HG02840 (cell line): ENCODE data around the gene PIK3CB.
A peak's percentile ranks its signal among the peaks of the same experiment; 100 is the strongest.
"Not testable (repeated sequence)": the region's sequence is repeated elsewhere in the genome, so short reads cannot be mapped to it uniquely, and the experiment has no call there.

Source experiments
- ATAC-seq: cut with Tn5 transposase; IDR thresholded peaks from one replicate; pipeline ENCODE4 v1.9.1; 2021; ENCODE audit warnings: mild to moderate bottlenecking, moderate library complexity, moderate number of reproducible peaks; ENCODE audit not compliant: unreplicated experiment, low FRiP score

The PIK3CB gene

DNA sequence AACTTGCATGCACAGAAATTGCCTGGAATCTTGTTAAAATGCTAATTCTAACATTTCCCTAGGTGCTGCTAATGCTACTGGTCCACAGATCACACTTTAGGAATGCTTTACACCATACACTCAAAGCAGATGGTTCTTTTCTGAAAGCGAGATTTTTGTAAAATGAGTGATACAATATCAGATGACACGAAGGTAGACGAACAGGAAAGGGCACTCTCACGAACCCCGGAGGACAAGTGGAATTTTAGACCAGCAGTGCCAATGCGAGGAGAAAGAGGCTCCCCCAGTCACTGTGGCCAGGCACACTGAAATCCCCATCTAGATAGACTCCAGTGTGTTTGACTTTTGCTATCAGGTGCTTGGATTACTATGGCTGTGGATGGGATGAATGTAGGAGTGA lies 205.2 kb downstream of the PIK3CB start:
- ATAC-seq: no peak

DNA sequence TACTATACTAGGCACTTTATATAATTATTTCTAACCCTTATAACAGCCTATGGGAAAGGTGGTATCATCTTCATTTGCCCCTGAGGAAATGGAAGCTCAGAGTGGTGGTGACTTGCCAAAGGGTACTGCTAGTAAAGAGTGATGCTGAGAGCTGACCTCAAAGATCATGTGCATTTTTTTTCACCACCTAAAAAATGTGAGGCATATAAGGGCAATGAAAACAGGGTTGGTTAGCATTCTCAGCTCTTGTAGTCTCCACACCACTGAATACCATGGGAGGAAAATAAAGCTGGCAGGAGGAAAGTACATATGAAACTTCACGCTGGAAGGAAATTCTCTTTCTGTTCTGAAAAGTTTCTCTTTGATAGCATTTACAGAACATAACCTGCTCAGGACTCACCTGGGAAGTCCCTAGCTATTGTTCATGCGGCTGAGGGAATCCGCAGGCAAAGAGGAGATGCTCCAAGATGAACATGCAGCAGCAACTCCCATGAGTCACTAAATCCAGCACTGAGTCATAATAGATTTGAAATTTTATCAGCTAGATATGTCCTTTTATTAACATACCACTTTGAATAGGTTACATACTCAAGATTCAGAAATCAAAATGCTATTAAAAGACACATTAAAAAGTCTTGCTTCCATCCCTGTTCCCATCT lies 208.9 kb downstream of the PIK3CB start:
- ATAC-seq: no peak

DNA sequence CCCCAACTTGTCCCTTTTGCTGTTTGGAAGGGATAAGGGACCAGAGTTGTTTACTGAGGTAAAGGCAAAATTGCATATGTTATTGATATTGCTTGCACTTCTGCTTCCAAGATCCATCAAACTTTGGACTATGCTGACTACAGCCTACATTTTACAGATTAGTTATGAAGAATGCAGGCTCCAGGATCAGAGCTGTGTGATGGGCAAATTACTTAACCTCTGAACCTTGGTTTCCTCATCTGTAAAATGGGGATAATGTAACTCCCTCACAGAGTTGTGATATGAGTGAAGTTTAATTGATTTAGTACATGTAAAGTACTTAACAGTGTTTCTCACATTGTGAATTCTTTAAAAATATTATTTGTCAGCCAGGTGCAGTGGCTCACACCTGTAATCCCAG lies 210.2 kb downstream of the PIK3CB start:
- ATAC-seq: no peak

DNA sequence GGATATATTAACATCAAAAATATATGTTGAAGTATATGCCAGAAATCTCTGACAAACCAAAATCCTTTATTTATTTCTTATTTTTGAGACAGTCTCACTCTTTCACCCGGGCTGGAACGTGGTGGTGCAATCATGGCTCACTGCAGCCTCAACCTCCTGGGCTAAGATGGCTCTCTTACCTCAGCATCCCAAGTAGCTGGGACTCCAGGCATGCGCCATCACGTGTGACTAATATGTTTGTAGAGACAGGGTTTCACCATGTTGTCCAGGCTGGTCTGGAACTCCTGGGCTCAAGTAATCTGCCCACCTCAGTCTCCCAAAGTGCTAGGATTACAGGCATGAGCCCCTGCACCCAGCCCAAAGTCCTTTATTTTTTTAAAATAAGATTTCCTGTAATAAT lies 214.3 kb downstream of the PIK3CB start:
- ATAC-seq: no peak

DNA sequence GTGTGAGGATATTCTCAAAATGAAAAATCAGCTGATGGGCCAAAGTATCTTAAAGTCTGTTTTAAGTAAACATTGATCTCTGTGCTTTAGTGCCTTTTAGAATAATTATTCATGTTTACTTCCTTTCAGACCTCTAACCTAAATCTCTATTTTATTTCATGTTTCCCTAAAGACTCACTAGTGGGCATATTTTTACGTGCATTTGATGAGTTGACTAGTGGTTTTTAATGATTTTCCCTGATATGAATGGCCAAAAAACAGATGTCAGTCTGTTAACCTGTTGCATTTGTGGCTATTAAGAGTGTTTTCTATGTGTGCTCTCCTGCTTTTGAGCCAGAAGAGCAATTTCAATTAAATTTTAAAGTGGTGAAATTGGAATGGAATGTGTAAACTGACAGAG lies 219.3 kb downstream of the PIK3CB start:
- ATAC-seq: no peak

DNA sequence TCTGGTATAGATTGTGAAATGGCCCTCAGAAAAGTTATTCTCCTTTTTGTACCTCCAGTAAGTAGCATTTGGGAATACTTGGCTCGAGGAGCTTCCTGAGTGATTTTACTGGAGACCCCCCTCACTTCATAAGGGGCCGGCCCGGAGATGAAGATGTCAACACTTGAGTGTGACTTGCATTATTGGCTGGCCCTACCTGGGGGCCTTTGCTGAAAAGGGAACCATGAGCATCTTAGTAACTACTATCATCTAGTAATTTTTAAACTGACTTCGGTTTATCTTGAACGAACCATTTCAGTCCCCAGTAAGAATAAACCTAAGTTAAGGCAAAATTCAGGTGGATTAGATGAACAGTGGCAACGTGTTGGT lies 224.8 kb downstream of the PIK3CB start:
- ATAC-seq: no peak

DNA sequence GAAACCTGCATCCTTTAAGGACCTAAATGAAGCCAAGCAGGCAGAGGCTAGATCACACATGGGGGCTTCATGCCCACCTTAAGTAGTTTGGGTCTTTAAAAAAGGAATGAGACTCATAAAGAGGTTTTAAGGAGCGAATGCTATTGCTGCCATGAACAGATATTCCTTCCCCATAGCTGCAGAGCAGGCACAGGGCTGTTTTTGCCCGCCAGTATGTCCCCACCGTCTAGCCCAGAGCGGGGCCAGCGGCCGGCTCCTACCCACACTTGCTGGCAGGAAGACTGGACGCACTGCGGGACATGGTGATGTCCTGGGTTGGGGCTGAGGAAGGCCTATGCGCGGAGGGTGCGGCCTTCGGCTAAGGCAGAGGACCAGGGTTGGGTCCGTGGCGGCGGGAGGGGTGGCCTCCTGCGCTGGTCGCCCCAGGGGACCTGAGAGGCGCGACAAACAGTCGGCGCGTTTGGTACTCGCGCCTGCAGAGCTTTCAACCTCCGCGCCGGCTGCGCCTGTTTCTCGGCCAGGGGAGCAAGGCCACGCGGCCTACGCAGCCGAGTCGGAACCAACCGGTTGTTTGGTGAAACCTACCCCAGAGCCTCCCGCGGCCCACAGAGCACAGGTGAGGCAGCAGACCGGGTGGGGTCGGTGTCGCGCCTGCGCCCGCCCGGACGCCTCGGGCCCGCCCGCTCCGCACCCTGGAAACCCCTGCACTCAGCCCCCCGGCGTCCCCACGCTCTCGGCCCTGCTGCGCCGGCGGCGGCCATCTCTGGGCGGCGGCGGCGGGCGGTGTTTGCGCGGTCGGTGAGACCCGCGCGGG lies 226.2 kb downstream of the PIK3CB start, which contains the start of gene FAIM:
Gene FAIM (plus strand): TSS at position 450 of the 814 bp plus-strand sequence. CDS start 10,956 bp downstream, outside the sequence.
- ATAC-seq: peak; percentile 70

DNA sequence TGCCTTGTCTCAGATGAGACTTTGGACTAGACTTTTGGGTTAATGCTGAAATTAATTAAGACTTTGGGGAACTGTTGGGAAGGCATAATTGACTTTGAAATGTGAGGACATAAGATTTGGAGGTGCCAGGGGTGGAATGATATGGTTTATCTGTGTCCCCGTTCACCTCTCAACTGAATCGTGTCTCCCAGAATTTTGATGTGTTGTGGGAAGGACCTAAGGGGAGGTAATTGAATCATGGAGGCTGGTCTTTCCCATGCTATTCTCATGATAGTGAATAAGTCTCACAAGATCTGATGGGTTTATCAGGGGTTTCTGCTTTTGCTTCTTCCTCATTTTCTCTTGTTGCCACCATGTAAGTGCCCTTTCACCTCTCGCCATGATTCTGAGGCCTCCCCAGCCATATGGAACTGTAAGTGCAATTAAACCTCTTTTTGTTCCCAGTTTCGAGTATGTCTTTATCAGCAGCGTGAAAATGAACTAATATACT lies 230.6 kb downstream of the PIK3CB start:
- not testable (repeated sequence) for ATAC-seq
